GM19438 (cell line): ENCODE results near the gene ITPR2.

ENCODE experiments used
- ATAC-seq: cut with Tn5 transposase; IDR thresholded peaks from one replicate; pipeline ENCODE4 v1.9.1; 2021; ENCODE audit warnings: low read depth; ENCODE audit not compliant: unreplicated experiment

ITPR2 gene

DNA sequence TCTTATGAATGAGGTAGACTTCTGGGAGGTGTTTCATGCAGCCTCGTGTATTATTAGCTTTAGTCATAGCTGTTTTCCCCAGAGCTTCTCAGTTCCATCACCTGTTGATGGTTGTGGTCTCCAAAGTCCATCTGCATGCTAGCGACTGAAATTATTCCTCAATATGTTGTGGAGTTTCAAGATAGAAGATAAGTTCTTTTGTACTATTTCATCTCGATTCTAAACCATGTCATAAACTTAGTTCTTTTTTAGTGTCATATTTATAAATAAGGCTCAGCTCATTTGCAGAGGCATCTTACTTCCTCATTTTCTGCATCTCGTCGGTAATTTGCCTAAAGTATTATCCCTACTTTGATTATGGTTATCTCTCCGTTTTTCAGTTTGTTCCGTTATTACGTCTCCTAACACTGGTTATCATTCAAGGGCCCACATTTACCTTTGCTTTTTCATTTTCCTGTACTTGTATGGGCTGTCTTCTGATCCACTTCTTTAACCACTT, 119.1 kb downstream of the ITPR2 start:
- ATAC-seq: no peak

DNA sequence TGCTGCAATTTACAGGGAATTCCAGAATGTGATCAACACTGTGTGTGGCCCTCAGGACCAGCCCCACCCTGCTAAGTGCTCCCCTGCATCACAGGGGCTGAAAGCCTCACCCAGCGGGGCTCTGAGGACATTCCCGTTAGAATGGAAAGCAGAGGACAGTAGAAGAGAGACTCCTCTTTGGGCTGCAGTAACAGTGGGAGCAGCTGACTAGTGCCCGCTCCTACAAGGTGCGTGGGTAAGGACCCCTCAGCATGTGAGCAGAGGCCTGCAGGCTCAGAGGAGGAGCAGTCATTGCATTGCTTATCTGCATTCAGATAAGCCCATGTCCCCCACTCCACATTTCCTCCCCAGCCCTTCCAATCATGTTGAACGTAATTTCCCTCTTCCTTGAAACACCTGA, 120.1 kb downstream of the ITPR2 start:
- ATAC-seq: no peak

- ATAC-seq: no peak
These were observed 121.4 kb downstream of the ITPR2 start for GRCh38 chr12:26711569-26711968.

GRCh38 chr12:26711072-26711471, 121.9 kb downstream of the ITPR2 start:
- no peak for ATAC-seq

DNA sequence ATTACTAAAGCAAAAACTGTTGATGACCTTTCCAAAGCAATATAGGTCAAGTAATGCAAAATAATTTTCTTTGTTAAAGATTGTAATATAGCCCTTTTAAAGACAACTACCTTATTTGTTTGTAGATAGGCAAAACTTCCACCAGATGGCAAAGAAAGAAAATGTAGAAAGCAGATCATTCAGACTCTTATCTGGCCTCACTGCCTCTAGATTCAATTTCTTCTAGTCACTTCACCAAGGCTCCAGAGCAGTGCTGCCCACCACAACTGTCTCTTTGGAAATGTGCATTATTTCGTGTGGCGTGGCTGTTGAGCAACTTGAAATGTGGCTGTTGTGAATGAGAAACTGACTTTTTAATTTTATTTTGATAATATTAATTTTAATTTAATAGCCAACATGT, 127.1 kb downstream of the ITPR2 start:
- ATAC-seq: no peak

DNA sequence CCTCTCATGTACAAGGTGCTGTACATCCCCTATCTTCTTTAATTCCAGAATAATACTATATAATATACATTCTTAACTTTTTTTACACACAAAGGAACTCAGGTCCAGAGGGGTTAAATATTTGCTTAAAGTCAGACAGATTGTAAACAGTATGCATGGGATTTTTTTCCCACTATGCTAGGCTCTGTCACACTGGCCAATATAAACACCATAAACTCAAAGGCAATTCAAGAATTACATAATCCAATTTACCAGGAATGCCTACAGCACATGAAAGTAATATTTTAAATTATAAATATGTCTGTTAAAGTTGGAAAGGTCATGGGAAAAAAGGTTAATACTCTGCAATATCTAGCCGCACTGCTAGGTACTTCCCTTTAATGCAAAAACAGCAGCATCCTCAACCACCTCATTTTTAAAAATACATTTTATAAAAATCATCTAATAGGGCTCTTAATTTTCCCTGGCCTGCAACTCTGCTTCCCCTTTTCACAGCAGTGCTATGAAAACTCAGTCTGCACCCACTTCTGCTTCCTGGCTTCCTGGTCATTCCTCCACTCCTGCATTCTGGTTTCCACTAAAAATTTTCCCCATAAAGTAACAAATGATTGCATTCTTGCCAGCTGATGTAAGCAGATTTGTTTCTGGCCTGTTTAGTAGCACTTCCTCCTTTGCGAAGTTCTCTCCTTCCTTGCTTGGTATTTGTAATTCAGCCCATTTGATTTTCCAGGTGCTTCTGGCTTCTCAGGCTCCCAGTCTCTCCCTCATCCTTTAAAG, 128.1 kb downstream of the ITPR2 start:
- no peak for ATAC-seq

GRCh38 chr12:26704214-26704613, 128.8 kb downstream of the ITPR2 start:
- no peak for ATAC-seq

- ATAC-seq: no peak
These were observed 130.3 kb downstream of the ITPR2 start for GRCh38 chr12:26702741-26703140.

DNA sequence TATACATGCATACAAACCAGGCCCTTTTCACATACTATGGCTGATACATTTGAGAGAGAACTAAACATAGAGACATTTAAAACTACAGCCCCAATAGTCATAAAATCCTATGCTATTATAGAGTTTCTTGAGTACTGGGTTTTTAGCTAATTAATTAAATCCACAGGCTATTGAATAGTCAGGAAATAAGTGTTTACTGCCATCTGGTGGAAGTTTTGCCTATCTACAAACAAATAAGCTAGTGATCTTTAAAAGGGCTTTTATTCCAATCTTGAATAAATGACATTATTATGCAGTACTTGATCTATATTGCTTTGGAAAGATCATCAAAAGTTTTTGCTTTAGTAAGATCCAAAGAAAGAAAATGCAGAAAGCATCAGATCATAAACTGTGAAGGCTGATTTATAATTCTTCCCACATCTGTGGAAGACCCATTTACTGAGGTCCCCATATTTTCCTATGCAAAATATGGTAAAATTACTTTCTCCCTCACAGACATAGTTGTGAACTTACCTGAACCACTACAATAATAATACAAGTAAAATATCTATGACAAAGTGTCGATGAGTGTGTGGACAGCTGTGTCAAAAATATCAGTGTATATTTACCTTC, 131.3 kb downstream of the ITPR2 start:
- no peak for ATAC-seq

DNA sequence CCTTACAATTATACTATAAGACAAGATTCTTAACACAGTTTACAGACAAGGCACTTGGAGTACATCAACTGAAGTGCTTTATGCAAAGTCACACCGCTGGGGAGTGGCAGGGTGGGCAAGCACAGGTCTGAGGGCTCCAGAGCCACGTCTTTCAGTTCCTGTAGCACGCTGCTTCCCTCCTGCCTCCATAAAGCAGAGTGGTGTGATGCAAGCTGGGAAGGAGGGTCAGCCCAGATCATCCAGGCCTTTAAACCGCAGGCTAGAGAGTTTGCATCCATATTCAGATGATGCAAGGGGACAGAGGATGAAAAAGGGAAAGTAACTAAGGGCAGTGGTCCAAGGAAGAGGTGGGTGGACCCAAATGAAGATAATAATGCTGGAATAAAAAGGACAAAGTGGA, 132.6 kb downstream of the ITPR2 start:
- no peak for ATAC-seq

DNA sequence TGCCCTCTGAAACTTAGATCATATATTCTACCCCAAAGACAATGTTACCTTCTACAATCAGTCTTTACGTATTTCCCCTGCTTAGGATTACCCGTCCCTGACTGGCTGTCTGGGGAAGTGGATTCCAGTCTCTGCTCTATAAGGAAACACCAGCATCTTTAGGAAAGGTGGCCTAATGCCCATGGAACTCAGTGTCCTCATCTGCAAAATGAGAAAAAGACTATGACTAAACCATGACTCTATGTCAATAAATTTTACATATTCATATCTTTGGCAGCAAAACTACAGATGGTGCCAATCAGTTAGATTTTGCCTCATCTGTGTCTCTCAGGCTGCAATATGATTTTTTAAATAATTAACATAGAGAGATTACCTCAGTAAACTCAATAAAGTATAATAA, 133.8 kb downstream of the ITPR2 start:
- ATAC-seq: no peak

DNA sequence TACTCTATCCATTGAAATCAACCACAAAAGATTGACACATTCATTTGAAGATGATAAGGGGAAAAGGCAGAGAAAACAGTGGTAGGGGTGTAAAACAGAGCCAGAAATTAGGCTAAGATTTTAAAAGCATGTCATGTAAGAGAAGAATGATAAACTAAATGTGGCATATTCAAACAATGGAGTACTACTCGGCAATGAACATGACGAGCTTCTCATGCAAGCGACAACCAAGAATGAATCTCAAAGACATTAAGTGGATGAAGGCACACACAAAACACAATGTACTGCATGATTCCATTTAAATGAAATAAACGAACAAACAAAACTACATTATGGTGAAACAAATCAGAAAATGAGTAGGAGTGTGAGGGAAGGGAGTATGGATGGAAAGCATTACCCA, 134.8 kb downstream of the ITPR2 start:
- ATAC-seq: no peak

DNA sequence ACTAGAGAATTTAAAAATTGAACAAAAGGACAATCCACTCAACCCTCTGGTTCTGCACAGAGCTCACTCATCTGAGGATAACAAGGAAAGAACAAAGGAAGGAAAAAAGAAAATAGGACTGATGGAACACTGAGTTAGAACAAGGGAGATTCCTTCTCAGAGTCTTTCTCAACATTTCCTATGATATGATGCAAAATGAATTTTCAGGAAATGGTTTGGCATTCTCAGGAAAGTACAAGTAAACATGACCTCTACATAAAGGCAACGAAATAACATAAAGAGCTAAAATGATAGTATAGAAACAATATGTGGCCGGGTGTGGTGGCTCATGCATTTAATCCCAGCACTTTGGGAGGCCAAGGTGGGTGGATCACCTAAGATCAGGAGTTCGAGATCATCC, 135.8 kb downstream of the ITPR2 start:
- no peak for ATAC-seq

GRCh38 chr12:26696613-26697092, 136.3 kb downstream of the ITPR2 start:
- no peak for ATAC-seq

- no peak for ATAC-seq
These were observed 136.9 kb downstream of the ITPR2 start for GRCh38 chr12:26696048-26696612.

GRCh38 chr12:26694402-26694801, 138.6 kb downstream of the ITPR2 start:
- ATAC-seq: no peak

DNA sequence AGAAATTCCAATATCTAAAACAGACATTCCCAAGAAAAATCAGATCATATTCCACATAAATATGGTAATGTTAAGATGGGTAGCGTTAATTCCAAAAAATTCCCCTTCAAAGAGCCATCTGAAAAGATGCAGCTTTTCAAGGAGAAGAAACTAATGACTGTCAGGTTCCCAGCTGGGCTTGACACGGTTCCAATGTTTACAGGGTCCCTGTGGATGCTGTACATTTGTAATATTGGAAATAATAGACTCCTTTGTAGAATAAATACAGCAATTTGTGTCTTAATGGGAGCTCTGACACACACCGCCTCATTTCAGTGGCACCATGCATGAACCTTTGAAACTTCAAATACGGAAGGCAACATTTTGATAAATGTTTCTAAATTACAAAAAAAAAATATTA, 140.6 kb downstream of the ITPR2 start:
- ATAC-seq: no peak

GRCh38 chr12:26691234-26691970, 141.6 kb downstream of the ITPR2 start:
- ATAC-seq: no peak

DNA sequence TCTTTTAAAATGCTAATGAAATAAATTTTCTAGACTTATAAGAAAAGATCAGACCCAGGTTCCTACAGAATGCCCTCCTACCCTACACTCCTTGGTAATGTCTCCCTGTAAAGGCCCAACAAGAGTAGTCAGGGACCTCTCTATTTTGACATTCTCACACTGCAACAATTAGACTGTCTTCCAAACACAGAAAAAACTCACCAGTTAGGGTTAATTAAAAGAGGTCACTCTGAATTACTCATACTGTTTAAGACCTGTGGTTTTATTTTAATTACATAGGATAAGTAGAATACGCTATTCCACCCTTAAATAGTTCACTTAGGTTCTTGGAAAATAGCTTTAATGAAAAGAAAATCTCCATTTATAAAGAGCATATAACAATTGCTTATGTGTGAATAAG, 142.4 kb downstream of the ITPR2 start:
- ATAC-seq: no peak

GRCh38 chr12:26689281-26689841, 143.6 kb downstream of the ITPR2 start:
- ATAC-seq: no peak
